KMS-11 (cell line): ENCODE data around the gene HOXC6.
A peak's percentile ranks its signal among the peaks of the same experiment; 100 is the strongest.

ENCODE experiments used
- H2AFZ ChIP-seq: fragments of 200-600 bp; sonication (generic); 2 replicates; pipeline ENCODE4 v1.6.1; 2016; ENCODE audit warnings: antibody characterized with exemption, mixed run types, low read depth
- H3K27ac ChIP-seq: fragments of 200-600 bp; sonication (generic); 2 replicates; pipeline ENCODE4 v1.6.1; 2016; ENCODE audit warnings: mild to moderate bottlenecking, mixed run types
- H3K27me3 ChIP-seq: fragments of 200-600 bp; sonication (generic); 2 replicates; pipeline ENCODE4 v1.6.1; 2017; ENCODE audit warnings: mild to moderate bottlenecking, low read depth, mixed run types, moderate library complexity; ENCODE audit not compliant: insufficient read depth
- H3K36me3 ChIP-seq: fragments of 200-600 bp; sonication (generic); 2 replicates; pipeline ENCODE4 v1.6.1; 2017; ENCODE audit warnings: mild to moderate bottlenecking, mixed run types; ENCODE audit not compliant: insufficient read depth
- H3K4me1 ChIP-seq: fragments of 200-600 bp; sonication (generic); 2 replicates; pipeline ENCODE4 v1.6.1; 2016; ENCODE audit warnings: mild to moderate bottlenecking, low read depth, mixed run types; ENCODE audit not compliant: poor library complexity, severe bottlenecking
- H3K4me2 ChIP-seq: fragments of 200-600 bp; sonication (generic); 2 replicates; pipeline ENCODE4 v1.7.0; 2016; ENCODE audit warnings: mild to moderate bottlenecking, mixed run types
- H3K4me3 ChIP-seq: fragments of 200-600 bp; sonication (generic); IDR thresholded peaks from 2 replicates; pipeline ENCODE4 v1.6.1; 2017; ENCODE audit warnings: low read depth, low read length, mixed read lengths; ENCODE audit not compliant: insufficient read depth
- H3K79me2 ChIP-seq: fragments of 200-600 bp; sonication (generic); 2 replicates; pipeline ENCODE4 v1.6.1; 2016; ENCODE audit warnings: low read depth, mixed run types; ENCODE audit not compliant: insufficient read depth
- H3K9ac ChIP-seq: fragments of 200-600 bp; sonication (generic); 2 replicates; pipeline ENCODE4 v1.6.1; 2016; ENCODE audit warnings: mild to moderate bottlenecking, mixed run types
- H4K20me1 ChIP-seq: fragments of 200-600 bp; sonication (generic); 2 replicates; pipeline ENCODE4 v1.6.1; 2016; ENCODE audit warnings: mild to moderate bottlenecking, mixed run types; ENCODE audit not compliant: insufficient read depth
- TF ChIP-seq, protein P1 (sequence below): fragments of 200-600 bp; sonication (generic); conservative IDR thresholded peaks from 2 replicates; pipeline ENCODE4 v1.6.1; 2017; ENCODE audit warnings: low read depth, mild to moderate bottlenecking, antibody characterized with exemption, low read length, moderate library complexity, mixed read lengths

HOXC6 gene

DNA sequence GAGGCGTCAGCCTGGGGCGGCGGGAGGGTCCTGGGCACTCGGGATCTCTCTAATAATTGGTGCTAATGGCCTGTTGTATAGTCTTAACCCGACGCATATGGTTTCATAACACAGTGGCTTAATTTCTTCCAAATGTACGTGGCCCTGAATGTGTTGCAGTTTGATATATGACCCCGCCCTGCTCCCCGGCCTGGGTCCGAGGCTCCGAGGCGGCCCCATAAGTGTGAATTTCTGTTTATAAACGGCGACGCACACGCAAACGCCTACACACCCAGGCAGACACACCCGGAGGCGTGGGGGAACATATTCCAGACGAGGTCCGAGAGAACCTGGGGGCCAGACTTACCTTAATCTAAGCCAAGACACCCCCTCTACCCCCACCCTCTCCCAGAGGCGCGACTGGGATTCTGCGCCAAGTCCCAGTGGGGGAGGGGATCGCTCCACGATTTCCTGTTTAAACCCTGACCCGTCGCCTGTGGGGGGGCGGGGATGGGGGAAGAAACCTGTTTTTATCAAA, 9.7 kb upstream of the HOXC6 start:
- Histone ChIP-seq H3K4me2 (peak overlapping the region; percentile 96), H3K27me3 (peaks cover 85% of the 10 kb centered on the region), H3K79me2 (no peaks in the 10 kb centered on the region), H3K4me3 (no peak overlapping the region), H3K9ac (peak overlapping the region; percentile 49; the same call in 1 of the 2 replicates), H3K4me1 (peaks cover 17% of the 10 kb centered on the region), H3K27ac (no peak overlapping the region), H2AFZ (peak overlapping the region; percentile 99), H4K20me1 (no peaks in the 10 kb centered on the region), H3K36me3 (no peaks in the 10 kb centered on the region)
- TF ChIP-seq, protein P1, sequence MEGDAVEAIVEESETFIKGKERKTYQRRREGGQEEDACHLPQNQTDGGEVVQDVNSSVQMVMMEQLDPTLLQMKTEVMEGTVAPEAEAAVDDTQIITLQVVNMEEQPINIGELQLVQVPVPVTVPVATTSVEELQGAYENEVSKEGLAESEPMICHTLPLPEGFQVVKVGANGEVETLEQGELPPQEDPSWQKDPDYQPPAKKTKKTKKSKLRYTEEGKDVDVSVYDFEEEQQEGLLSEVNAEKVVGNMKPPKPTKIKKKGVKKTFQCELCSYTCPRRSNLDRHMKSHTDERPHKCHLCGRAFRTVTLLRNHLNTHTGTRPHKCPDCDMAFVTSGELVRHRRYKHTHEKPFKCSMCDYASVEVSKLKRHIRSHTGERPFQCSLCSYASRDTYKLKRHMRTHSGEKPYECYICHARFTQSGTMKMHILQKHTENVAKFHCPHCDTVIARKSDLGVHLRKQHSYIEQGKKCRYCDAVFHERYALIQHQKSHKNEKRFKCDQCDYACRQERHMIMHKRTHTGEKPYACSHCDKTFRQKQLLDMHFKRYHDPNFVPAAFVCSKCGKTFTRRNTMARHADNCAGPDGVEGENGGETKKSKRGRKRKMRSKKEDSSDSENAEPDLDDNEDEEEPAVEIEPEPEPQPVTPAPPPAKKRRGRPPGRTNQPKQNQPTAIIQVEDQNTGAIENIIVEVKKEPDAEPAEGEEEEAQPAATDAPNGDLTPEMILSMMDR: no peak

DNA sequence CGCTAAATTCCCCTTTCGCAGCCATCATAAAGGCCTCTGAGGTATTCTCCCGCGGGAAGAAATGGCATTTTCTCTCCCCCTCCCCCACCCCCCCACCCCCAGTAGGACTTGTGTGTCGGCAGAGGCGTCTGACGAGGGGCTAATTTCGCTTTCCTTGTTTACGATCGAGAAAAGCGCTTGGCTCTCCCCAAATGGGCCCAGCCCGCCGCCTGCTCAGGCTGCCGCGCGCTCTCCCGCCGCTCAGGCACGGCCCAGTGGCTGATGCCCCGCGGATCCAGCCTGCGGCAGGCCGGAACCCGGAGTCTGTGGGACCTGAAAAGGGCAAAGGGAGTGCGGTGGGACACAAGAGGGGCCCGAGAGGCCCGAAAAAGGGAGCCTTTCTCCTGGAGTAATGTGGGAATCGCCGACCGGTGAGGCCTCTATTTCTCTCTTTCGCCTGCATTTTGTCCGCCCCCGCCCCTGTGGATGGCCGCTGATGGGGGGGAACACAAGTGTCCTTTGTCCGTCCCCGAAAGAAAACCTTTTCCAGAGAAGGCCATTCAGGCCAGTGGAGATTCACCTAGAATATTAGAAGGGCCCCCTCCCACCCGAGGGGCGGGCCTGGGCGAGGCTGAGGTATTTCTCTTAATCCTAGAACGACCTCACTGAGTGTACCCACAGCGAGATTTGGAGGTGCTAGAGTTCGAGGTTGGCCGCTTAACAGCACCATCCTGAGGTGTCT, 9.0 kb upstream of the HOXC6 start:
- Histone ChIP-seq H3K9ac (no peak overlapping the region), H3K4me3 (no peak overlapping the region), H3K4me1 (peaks cover 17% of the 10 kb centered on the region), H4K20me1 (no peaks in the 10 kb centered on the region), H3K79me2 (no peaks in the 10 kb centered on the region), H3K4me2 (no peak overlapping the region), H3K27ac (no peak overlapping the region), H2AFZ (no peak overlapping the region), H3K36me3 (no peaks in the 10 kb centered on the region), H3K27me3 (peaks cover 85% of the 10 kb centered on the region)
- TF ChIP-seq, protein P1: no peak

DNA sequence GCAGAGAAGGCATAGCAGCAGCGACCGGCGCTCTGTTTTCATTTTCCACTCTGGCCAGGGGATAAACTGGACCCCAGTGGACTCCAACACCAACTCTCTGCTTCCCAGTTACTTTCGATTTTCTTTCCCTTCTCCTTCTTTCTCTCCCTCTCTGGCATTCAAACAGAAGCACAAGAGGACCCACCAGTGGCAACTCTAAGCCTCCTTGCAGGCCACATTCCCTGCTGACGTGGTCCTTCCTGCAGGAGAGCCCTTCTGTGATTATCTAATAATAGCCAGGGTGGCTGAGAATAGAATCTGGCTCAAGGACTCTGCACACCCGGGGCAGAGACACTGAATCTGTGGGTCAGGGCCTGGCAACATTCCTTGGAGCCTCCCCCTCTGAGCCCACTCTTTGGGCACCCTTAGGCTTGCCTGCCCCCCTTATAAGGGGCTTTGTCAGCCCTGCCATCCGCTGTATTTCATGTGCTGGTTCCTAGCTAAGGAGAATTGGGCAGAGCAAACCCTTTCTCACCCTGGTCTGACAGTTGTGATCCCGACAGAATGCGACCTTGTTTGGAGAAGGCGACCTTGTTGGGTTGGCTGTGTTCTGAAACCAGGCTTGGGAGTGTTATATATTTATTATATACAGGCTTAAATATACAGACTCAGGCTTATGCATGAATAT, 8.2 kb upstream of the HOXC6 start:
- H3K27me3 ChIP-seq: peaks cover 85% of the 10 kb centered on the region

DNA sequence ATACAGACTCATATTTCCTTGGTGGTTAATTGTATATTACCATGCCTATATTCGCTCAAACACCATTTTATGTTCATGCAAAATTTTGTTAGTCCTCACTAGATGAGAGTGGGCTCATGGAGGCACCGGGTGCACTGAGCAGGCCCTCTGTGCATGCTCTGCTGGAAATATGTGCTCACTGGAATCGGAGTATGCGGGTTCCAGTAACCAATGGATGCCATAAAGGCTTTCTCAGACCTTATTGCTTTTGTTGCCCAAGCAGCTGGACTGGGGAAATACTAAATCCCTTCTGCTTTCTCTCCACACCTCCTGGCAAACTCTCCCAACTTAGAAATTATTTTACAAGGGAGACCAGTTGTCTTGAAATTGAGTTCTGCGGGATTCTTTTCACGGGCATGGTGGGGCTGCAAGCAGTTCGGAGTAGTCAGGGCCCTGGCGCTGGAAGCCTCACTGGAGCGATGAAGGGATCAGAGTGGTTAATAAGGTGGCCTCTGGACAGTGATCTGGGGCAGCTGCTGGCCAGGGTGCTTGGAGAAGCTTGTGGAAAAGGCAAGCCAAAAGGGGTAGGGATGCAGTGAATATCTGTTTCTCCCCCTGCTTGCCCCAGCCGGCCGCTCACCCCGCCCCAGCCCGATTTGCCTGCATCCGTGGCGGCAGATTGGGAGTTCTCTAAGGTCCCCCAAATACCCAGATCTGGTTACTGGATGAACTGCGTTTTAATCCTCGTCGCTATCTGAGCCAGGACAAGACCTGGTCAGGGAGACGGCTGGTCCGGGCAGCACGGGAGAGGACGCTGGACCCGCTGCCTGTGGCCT, 7.4 kb upstream of the HOXC6 start:
- H3K36me3 ChIP-seq: no peaks in the 10 kb centered on the region
- H3K27ac ChIP-seq: no peak overlapping the region
- H3K9ac ChIP-seq: no peak overlapping the region
- no peak overlapping the region for H3K4me3 ChIP-seq
- H3K4me2 ChIP-seq: no peak overlapping the region
- H2AFZ ChIP-seq: no peak overlapping the region
- no peaks in the 10 kb centered on the region for H4K20me1 ChIP-seq
- H3K27me3 ChIP-seq: peaks cover 85% of the 10 kb centered on the region
- H3K4me1 ChIP-seq: peaks cover 17% of the 10 kb centered on the region
- H3K79me2 ChIP-seq: no peaks in the 10 kb centered on the region
- TF ChIP-seq, protein P1: no peak

More for the DNA sequence above, 8.2 kb upstream of the HOXC6 start:
- Histone ChIP-seq H3K4me1 (peaks cover 17% of the 10 kb centered on the region), H3K36me3 (no peaks in the 10 kb centered on the region), H3K9ac (no peak overlapping the region), H3K27ac (no peak overlapping the region), H3K4me3 (no peak overlapping the region), H4K20me1 (no peaks in the 10 kb centered on the region), H2AFZ (no peak overlapping the region), H3K79me2 (no peaks in the 10 kb centered on the region), H3K4me2 (no peak overlapping the region)
- TF ChIP-seq, protein P1: no peak
